HG02870 (cell line): ENCODE results near the gene PAPSS1.
"Not testable (repeated sequence)": the region's sequence is repeated elsewhere in the genome, so short reads cannot be mapped to it uniquely, and the experiment has no call there.

ENCODE experiments used
- ATAC-seq: cut with Tn5 transposase; IDR thresholded peaks from one replicate; pipeline ENCODE4 v1.9.1; 2021; ENCODE audit warnings: mild to moderate bottlenecking, moderate library complexity; ENCODE audit not compliant: unreplicated experiment

Gene PAPSS1

DNA sequence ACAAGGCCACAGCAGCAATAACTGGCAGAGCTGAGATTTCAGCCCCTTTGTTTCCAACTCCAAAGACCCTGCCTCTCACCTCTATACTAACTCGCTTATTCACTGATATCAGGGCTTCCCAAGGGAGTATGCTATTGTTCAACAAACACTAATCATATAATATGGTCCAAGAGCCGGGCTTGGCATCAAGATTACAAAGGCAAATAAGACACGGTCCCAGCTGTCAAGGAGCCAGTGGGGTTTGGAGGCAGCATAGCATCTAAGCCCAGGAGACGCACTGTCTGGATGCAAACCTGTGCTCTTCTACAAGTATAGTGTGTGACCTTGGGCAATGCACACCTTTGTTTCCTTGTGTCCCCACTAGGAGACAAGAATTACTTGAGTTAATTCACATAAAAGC is 28.7 kb downstream of the PAPSS1 start:
- no peak for ATAC-seq

DNA sequence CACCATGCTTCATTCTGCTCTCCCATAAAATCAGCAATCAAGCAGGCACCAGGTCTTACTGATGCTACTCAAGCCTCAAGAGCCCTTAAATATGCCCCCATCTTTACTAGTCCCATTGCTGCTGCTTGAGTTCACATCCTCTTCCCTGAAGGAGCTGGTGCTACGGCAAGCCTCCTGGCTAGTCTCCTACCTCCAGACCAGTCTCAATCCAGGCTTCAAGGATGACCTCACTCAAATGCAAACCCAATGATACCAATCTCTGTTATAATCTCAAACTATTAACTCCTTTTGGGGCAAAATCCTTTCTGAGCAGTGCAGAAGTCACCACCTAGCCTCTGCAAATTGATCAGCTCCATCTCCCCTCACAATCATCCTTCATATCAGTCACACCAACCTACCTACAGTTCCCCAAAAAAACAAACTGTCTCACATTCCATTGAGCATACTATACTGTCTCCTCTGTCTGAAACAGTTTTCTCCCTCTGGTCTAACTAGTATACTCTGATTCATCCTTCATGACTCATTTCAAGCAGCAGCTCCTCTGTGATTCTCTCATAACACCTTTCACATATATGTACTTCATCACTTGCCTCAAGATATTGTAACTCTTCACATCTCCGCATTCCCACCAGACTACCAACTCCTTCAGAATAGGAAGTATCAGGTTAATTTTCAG is 30.0 kb downstream of the PAPSS1 start:
- ATAC-seq, result peak; percentile 89

DNA sequence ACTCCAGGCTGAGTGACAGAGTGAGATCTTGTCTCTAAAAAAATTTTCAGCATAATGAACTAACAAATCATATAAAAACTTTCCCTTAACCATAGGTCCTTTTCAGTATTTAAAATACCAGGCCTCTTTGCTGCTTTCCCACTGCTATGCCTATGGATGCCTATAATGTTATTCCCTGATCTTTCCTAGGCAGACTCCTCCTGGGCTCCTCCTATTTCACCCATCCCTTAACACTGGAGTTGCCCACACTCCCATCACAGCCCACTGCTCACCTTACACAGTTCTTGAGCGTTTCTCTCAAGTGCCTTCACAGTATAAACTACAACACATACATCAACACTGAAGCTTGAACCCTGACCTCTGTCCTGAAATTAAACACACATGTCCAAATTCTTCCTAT is 31.6 kb downstream of the PAPSS1 start:
- ATAC-seq, result no peak

DNA sequence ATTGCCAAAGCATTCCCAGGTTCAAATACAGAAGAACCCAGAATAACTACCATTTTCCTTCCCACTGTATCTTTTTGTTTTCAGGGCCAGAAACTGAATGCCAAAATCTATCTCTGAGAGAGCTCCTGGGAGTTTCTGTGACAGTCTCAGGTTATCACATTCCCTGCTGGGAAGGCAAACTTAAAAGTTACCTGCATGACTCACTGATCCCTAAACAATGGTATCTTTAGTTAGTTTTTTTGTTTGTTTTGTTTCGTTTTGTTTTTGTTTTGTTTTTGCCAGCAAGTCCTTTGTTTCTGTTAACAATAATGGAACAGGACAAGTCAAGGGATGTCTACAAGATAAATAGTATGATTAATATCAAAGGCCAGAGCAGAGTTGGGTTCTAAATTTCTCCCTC is 34.3 kb downstream of the PAPSS1 start:
- ATAC-seq, result no peak

DNA sequence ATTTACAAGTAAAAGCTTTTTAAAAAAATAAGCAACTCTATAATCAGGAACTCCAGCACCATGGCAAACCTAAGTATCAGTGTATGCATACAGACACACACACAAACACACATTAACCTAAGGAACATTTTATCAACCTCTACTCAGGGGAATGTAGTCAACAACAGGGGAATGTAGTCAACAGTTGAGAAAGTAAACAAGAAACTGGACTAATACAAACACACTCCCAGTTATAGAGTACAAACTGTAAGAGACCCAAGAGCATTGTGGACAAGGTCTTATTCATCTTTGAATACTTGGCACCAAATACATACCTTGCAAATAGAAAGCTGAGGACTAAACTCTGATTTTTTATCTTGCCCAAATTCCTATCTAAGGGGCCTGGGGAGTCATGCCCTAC is 36.2 kb downstream of the PAPSS1 start:
- no peak for ATAC-seq

DNA sequence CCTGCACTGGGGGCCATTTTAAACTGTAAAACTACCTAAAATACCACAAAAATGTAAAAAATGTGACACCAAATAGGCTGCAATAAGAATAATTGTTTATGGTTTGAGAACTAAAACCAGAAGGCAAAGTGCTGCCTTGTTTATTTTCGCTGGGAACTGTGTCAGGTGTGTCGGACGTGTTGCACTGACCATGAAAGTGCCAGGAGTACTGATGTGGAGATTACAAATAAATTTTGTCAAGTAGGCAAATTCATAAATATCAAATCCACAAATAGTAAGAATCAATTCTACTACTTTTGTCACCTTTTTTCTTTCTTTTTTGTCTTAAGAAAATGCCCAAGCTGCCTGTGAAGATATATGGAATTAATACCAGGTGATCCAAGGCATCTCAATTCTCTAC is 37.7 kb downstream of the PAPSS1 start:
- no peak for ATAC-seq

DNA sequence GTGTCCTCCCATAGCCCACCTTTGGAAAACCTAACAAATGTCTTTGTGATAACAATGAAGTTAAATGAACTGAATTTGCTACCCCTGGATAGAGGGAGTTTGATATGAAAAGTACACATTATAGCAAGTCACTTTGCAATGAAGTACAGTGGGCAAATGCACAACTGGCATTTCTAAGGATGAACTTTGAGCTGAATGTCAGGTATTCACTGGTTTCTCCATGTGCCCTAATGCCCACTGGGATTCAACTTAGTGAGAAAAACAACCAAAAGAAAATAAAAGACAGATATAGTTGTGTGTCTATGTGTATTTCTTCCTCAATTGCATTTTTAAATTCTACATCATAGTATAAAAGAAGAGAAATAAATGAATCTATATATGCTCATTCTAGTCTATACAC is 51.0 kb downstream of the PAPSS1 start:
- ATAC-seq, result no peak

DNA sequence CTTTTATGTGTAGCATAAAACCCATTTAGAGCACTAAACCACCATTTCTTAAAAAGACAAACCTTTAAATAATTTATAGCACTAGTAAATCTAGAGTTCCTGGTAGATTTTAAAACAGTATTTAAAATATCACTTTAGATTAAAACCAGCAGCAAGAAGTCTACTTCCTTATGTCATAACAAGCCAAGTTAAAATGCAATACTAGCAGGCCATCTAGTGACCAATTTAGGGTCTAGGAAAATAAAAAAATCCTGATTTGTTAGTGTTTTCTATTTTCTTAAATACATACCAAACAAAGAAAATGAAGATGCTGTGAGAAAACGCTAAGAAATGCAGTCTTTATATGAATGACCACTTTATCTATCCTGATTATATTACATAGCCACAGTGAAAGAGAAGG is 53.9 kb downstream of the PAPSS1 start:
- ATAC-seq, result no peak

DNA sequence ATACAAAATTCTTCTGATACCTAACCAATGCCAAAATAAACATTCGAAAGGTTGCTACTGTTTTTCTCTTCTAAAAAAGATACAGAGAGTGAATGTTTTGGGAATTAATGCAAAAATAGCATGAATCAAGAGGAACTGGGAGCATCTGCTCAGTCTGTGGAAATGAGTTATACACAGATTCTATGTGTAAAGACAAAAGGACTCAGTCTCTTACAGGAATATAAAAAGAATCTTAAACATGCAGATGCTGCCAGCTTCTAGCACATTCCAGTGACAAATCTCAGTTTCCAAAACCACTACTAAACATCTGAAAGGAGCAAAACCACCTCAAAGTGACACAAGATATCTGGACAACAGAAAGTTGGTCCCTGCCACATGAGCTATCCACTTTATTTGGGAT is 55.0 kb downstream of the PAPSS1 start:
- ATAC-seq, result no peak

DNA sequence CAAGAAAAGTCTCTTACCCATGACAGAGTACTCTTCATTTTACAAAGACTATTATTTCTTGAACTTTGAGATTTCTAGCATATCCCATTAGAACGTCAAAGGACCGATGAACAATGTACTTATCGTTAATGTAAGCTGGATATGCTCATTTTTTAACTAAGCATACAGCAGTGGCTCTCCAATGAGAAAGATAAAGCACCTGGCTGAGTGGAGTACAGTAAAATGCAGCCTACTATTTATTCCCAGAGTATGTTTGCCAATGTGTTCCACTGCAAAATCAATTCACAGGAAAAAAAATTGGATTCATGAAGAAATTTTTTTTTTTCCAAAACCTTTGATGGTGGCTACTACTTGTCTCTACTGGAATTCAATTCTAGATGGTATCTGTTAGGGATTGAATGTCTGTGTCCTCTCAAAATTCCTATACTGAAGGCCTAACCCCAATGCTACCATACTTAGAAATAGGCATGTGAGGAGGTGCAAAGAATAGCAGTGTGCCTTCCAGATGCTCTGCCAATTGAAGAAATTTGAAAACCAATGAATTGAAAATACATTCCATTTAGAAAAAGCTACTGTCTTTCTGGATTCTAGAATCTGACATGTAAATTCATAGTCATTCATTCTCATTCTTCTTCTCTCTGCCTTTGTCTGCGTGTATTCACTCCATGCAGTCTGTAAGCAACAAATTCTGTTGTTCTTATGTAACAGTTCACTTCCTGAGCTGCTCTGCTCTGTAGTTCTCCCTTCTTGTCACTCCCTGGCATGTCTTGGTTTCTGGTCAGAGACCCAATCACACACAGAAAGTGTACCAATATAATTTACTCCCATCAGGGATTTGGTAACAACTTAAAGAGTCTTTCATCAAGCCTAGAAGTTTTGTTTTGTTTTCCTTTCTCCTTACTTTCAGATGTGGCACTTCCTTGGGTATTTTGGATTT is 61.4 kb downstream of the PAPSS1 start:
- ATAC-seq, result no peak

DNA sequence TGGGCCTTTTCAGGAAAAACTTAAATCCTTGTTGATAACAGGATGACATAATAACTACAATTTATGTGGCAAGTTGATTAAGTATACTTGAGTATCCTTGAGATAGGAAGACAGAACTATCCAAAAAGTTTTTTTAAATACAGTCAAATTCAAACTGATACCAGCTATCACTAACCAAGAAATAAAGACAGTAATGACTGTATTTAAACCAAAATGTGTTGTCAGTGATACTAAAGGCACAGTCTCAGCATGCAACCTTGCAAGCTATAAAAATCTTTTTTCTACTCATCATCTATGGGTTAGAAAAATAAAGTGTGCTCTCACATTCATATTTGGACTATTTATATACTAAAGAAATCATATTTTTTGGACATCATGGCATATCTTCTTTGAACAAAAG is 64.7 kb downstream of the PAPSS1 start:
- peak; percentile 58 for ATAC-seq

DNA sequence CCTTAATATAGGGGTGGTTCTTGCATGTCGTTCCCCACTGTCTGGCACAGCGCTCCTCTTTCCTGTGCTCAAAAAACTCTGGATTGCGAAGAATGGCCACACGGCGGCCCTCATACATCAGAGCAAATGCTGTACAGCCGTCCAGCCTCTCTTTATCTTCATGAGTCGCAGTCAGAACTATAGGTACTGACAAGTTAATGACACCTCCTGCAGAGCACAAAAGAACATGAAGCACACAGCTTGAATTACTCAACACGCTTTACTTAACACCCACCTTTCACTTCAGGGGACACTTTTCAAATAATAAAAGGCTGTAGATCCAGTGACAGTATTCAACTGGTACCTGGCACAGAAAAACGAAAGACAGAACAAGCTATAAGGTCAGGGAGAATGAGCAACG is 65.3 kb downstream of the PAPSS1 start:
- ATAC-seq, result no peak

DNA sequence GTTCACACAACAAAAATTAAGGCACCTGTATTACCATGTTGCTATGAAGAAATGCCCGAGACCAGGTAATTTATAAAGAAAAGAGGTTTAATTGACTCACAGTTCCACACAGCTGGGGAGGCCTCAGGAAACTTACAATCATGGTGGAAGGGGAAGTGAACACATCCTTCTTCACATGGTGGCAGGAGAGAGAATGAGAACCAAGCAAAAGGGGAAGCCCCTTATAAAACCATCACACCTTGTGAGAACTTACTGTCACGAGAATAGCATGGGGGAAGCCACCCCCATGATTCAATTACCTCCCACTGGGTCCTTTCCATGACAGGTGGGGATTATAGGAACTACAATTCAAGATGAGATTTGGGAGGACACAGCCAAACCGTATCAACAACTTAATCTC is 68.6 kb downstream of the PAPSS1 start:
- not testable (repeated sequence) for ATAC-seq

DNA sequence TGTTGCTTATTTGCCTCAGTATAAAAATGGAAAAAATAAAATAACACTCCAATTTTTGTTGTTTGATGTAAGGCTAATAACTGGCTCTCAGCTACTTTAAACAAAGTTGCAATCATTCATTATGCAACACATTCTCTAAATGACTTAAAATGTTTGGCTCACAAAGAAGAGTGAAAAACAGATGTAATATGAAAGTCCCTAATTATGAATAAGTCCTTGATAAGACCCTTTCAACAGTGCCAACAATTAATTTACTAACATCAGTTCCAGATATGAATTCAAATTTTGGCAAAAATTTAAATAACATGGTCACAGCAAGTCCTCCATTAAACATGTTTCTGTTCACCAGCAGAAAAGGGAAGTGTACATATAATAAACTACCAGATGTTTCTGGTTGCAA is 69.8 kb downstream of the PAPSS1 start:
- no peak for ATAC-seq

DNA sequence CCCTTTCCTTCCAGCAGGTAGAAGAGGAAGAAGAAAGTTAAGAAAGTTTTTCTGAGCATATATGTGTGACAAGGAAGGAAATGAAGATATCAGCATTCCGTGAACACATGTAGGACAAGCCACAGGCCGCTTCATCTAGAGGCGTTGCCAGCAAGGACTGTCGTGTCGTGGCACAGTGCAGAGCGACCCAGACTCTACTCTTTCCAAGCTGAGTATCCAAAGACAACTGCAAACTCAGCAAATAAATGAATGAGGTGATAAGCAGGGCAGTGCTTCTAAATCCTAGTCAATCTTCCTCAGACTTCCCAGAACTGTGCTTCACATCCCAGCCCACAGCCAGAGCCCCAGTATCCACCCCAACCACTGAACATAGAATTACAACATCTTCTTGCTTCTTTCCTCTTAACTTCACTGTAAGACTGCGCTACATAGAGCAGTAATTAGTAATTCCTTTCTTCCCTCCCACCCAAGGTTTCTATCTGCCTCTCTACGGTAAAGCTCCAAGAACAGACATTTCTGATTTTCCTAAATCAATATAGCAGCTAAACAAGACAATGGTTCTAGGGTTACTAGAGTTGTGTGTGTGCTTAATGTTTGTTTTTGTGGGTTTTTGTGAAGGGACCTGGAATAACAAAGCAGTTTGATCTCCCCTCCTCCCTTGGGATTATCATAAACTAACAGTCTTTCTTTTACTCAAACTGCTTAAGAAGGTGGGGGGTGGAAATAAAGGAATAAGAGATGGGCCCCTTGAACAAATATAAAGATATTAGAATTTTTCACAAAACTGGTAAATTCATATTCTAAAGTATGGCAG is 71.6 kb downstream of the PAPSS1 start:
- ATAC-seq, result no peak

DNA sequence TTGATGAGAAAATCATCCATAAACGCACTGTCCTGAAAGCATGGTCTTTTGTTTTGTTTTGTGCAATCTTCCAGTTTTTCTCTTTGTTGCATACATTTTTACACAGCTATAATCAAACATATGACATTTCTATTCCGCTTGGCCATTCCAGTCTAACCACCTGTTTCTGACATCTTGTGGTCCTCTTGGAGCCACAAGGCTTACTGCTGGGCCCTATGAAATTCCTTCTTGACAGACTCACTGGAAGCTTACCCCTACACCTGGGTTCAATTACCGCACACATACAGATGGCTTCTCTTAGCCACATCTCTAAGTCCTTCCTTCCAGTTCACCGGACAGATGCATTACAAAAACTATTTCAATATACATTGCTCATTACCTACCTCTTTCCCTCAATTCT is 72.4 kb downstream of the PAPSS1 start:
- no peak for ATAC-seq

DNA sequence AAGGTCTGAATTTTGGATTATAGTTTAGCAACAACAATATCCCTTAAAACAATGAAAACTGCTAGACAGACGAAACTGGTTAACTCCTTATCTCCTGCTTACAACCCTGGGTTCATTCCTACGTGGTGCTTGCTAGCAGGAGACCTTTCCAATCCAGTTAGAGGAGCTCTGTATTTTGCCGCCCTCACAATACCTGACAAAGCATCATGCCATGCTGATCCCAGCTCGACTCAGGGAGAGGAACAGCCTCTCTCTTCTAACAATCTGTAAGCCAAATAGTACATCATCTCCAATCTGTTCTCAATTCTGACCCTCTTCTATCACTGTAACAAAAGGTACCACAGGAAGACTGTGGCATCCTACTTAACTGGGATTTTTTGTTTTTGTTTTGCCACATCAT is 74.4 kb downstream of the PAPSS1 start:
- no peak for ATAC-seq

DNA sequence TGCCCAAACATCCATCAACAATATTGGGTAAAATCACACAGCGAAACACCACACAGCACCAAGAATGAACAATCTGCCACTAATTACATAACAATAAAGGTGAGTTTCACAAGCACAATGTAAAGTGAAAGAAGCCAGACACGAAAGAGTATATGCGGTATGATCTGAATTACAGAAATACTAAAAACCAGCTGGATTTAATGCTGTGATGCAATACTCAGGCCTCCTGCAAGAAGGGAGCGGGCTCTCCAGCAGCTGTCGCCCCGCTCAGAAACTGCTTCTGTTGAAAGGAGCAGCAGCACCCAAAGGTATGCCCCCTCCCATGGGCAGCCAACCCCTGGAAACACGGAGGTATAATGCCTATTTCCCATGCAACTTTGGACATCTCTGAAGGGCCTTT is 77.0 kb downstream of the PAPSS1 start:
- no peak for ATAC-seq

DNA sequence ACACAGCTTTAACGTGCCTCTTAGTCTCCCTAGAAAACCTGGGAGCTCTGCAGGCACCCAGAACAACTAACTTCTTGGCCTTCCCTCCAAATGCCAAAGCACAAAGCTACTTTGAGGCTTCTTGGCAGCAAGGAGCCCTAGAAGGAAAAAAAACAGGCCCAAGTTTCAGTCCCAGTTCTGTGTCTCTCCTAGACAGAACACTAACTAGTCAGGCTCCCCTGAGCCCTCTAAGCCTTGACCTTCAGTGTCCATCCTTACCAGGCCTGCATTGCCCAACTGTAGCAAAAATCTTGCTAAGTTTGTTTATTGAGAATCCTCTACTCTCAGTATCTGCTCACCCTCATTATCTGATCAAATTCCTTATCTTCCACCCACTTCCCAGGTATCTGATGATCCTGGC is 79.2 kb downstream of the PAPSS1 start:
- ATAC-seq, result no peak

DNA sequence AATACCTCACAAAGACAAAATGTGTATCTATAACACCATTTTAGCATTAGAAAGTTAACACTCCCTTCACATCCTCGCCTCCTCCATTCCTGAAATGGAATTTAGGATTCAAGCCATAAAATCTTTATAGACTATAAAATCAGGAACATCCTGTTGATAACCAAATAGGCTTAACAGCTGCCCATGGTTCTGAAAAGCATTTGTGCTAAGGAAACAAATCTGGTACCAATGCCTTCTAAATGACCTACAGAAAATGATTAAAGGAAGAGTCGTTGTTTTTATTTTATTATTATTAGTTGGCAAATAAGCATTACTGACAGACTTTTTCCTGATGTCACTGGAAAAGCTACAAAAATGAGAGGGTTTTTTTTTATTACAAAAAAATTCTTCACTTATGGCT is 79.8 kb downstream of the PAPSS1 start:
- no peak for ATAC-seq

DNA sequence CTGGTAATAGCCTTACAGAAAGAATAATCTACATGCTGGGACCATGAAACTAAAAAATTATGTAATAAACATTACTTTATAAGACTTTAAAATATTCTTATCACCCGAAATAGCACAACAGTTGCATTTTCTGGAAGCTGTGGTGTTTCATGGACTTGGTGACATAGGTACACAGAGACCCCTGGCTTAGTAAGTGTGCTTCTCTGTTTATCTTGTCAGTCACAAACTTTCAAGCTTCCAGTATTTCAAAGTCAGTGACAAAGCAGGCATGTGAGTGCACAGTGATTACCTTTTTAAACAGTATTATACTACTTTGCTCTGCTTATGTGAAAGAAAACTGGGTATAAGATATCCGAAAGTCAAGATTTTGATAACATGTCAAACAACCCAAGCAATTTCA is 84.3 kb downstream of the PAPSS1 start:
- ATAC-seq, result no peak

DNA sequence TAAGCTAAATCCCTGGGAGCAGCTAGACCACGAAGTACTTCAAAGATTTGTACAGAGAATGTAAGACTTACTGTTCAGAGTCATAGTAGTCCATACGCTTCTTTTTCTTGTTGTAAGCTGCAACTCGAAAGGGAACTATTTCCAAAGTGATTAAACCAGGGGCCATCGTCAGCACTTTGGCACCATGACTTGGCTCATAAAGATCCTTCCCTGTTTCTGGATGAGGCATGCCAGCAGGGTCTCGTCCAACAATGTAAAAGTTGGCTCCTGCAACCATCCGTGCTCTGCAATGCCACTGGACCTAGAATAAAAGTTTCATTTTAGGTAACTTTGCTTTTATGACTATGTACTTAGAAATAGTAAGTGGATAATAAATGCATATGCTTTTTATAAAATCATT is 88.5 kb downstream of the PAPSS1 start:
- no peak for ATAC-seq
